Muscle of arm (tissue), 12 donors: ENCODE data around the gene HUS1B. TPM values are rescaled to one million over a fixed set of nuclear protein-coding genes. Genes with fewer than 3 reads are reported as not detected.
"Not testable (repeated sequence)": the region's sequence is repeated elsewhere in the genome, so short reads cannot be mapped to it uniquely, and the experiment has no call there.

Source experiments
- DNase-seq: peaks from one replicate; pipeline ENCODE4 v3.0.0-alpha.2; 2013
- polyA plus RNA-seq, 12 donors: library from polyadenylated mRNA; unstranded; fragments of 120-200 nt; gene quantifications; one replicate each; pipeline ENCODE4 v1.2.1, GENCODE V29; 2013; ENCODE audit not compliant: insufficient read length in 12 of 12

The HUS1B gene
- polyA plus RNA-seq, 12 donors, result 0.17 to 0.20 TPM; not detected in 10

GRCh38 chr6:679282-679681, 22.4 kb upstream of the HUS1B start:
- DNase-seq, result no peak

- DNase-seq, result no peak
Measured at GRCh38 chr6:678520-678919, 21.6 kb upstream of the HUS1B start.

DNA sequence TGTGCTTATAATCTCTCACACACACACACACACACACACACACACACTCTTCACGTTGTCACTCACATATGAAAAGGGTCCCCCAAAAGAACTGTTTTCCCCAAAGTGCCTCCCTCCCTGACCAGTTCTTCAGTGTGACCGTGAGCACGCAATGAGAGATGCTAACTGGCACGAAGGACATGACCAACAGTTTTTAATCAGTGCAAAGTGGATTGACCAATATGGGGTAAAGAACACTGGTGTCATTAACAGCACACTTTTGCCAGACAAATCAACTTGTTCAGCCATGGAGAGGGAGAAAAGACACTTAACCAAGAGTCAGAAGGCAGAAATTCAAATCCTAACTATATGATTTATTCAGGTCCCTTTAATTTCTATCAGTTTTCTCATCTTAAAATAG, 21.0 kb upstream of the HUS1B start:
- no peak for DNase-seq

DNA sequence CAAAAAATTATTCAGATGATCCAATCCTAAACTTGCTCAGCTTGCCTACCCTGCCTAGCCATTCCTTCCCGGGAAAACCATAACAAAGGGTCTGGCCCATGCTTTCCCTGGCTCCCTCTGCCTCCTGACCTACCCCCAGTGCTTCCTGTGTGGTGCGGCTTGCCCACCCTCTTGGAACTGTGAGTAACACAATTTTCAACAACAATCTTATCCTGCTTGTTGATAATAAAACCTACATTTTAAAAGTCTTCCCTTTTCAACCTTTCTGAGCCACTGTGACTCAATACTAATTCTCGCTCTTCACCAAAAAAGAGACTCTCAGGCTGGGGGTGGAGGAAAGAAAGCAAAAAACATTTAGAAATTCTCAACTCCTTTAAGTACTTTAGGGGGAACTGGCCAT, 18.1 kb upstream of the HUS1B start:
- no peak for DNase-seq

DNA sequence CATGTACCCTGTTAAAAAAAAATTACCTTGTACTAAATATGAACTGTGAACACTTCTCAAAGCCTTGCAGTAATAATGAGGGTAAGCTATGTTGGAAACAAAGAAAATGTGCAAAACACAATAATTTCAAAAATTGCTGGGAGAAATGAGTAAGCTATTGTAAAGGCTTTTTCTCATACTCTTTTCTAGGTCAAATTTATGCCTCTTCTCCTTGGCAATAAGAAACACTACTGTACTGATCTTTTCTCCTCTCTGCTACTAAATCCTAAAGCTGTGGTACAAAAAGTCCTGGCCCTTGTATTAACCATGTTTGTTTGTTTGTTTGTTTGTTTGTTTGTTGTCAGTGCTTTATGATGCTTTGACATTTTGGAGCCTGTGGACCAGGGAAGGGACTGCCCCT, 17.5 kb upstream of the HUS1B start:
- DNase-seq, result no peak

GRCh38 chr6:667253-667927, 10.5 kb upstream of the HUS1B start:
- DNase-seq, result no peak

- no peak for DNase-seq
Measured at GRCh38 chr6:665403-666267, 8.7 kb upstream of the HUS1B start.

GRCh38 chr6:663788-664187, 6.9 kb upstream of the HUS1B start:
- not testable (repeated sequence) for DNase-seq

DNA sequence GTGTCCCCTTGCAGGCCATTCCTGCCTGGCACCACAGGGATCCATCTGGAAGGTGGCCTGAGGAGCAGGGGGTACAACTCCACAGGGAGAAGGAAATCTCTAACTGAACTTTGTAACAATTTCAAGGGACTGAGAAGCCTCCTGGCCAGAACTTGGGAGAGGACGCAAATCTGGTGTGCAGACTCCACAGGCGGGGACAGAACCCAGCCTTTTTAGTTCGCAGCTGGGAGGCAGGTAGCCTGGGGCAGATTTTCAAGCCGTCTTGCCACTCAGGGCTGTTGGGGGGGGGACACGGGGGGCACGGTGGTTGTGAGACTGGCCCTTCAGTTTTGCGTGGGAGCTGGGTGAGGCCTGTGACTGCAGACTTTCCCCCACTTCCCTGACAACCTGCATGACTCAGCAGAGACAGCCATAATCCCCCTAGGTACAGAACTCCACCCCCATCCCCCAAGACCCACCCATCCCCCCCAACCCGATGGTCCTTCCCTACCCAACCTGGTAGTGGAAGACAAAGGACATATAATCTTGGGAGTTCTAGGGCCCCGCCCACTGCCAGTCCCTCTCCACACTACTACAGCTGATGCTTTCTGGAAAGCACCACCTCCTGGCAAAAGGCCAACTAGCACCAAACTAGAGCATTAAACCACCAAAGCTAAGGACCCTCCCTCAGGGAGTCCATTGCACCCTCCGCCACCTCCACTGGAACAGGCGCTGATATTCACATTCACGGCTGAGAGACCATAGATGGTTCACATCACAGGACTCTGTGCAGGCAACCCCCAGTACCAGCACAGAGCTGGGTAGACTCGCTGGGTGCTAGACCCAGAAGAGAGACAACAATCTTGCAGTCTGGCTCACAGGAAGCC, 3.0 kb upstream of the HUS1B start:
- no peak for DNase-seq

GRCh38 chr6:658244-658643, 1.3 kb upstream of the HUS1B start:
- no peak for DNase-seq

DNA sequence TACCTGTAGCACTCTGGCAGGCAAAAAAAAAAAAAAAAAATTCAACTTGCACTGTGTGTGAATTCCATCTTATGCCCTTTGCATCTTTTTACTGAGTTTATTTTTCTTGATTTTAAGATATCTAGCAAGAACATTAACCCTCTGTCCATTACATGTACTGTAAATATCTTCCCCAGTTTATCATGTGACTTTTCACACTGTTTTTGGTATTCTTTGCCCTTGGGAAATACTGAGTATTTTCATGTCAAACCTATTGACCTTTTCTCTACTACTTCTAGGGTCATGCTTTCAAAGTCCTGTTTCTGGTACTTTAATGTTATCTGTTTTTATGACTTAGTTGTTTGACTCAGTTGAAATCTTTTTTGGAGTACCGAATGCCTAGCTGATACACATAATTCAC, 843 bp upstream of the HUS1B start:
- DNase-seq, result no peak

GRCh38 chr6:654136-654535, 2.8 kb downstream of the HUS1B start:
- no peak for DNase-seq

DNA sequence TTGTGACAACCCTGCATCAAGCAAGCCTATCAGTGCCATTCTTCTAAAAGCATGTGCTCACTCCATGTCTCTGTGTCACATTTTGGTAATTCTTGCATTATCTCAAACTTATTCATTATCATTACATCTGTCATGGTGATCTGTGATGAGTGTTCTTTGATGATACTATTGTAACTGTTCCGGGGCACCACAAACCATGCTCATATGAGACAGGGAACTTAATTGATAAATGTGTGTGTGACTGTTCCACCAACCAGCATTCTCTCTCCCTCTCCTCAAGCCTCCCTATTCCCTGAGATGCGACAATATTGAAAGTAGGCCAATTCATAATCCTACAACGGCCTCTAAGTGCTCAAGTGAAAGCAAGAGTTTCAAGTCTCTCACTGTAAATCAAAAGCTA, 4.0 kb downstream of the HUS1B start:
- DNase-seq, result no peak

DNA sequence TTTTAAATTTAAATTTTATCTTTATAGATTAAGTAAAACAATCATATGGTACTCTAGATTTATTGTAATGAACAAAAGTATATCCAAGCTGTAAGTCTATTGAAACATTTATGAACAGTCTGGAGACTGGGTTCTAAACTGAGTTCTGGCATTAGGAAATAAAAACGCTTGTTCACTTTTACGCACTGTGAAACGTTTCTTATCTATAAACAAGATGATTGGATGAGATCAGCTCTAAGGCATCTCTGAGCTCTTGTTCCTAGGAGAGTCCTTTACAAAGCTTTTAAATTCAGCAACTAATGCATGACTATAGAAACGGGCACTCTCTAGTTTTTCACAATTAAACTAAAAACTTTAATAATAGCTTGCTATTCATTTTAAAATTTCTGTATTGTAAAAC, 6.8 kb downstream of the HUS1B start:
- no peak for DNase-seq

GRCh38 chr6:642805-643204, 14.1 kb downstream of the HUS1B start:
- DNase-seq, result no peak

GRCh38 chr6:641225-641985, 15.5 kb downstream of the HUS1B start:
- DNase-seq, result no peak

DNA sequence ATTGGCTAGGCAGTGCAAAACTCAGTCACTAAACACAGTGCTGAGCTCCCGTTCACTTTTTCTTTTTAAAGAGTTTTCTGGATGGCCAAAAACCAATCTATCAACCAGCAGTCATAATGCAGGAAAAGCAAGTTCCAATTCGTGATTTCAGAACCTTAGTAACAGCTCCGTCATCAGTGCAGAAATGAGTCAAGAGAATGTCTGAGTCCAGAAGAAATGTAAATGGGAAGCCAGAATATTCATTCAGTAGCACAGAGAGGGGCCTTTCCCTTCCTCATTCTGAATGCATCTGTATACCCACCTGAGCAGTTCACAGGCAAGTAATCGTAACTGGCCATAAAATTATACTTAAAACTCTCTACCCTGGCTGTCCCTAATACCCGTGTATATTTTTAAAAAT, 20.4 kb downstream of the HUS1B start:
- DNase-seq, result no peak

DNA sequence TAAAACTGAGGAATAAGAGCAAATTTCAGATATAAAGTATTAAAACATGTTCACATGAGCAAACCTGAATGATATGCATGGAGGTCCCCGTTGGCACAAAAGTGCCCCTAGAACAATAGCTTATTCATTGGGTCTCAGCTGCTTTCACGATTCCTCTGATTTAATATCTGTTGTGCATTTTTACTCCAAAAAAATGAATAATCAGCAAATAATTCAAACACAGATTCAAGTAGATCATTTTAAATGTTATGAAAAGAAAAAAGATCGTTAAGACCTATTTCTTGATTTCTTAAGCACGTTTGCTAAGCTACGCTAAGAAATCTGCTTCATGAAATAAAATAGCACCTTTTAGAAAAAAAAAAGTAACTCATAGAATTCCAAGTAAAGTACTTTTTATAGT, 21.7 kb downstream of the HUS1B start:
- DNase-seq, result no peak

DNA sequence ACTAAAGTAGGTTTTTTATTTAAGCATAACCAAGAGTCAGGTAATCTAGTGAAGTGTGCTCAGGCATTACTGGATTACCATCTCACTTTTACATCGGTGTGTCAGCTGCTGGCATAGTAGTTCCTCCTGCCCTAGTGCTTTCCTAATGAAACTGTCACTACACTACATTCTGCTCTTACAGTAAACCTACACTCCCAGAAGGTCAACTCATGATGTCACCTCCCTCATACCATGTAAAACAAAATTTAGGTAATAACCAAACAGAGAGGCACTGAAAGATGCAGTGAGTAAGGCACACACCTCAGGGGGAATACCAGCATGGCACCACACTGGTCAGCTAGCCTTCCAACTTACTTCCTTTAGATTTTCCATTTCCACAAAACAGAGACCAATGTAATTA, 23.3 kb downstream of the HUS1B start:
- no peak for DNase-seq

- no peak for DNase-seq
Measured at GRCh38 chr6:628766-629165, 28.1 kb downstream of the HUS1B start.

- DNase-seq, result peak; percentile 7
Measured at GRCh38 chr6:626236-626635, 30.7 kb downstream of the HUS1B start.

- peak; percentile 7 for DNase-seq
Measured at GRCh38 chr6:624979-625378, 31.9 kb downstream of the HUS1B start.
